SK-N-SH (cell line): Measurements from ENCODE around the gene CALCOCO1. TPM values are rescaled to one million over a fixed set of nuclear protein-coding genes. Genes with fewer than 3 reads are reported as not detected.

Experiments used
- CTCF ChIA-PET: fragments of 300-600, 350-600 bp; formaldehyde crosslinking; extraction: SDS; loops from one replicate; lab custom pipeline; 2021; lab: Yijun Ruan, JAX
- POLR2A ChIA-PET: fragments of 350-600 bp; sonication (Branson Sonifier 250); formaldehyde crosslinking; extraction: SDS; loops from one replicate; lab custom pipeline; 2020; ENCODE audit warnings: antibody characterized with exemption, inconsistent platforms; lab: Yijun Ruan, JAX
- DNase-seq: peaks from one replicate; pipeline ENCODE4 v3.0.0; 2012
- H2AFZ ChIP-seq: fragments of 200-600 bp; sonication (generic); 2 replicates; pipeline ENCODE4 v1.8.1; 2016; ENCODE audit warnings: antibody characterized with exemption, mild to moderate bottlenecking, low read depth
- H3F3A ChIP-seq: fragments of 200-600 bp; sonication (generic); replicated peaks from 2 replicates; pipeline ENCODE3; 2016; ENCODE audit warnings: antibody characterized with exemption, mild to moderate bottlenecking; ENCODE audit not compliant: insufficient read depth
- H3K27ac ChIP-seq, 2 experiments: fragments of 200-500 bp in 1 of 2; fragments of 200-600 bp in 1 of 2; sonication (Bioruptor generic) in 1 of 2; sonication (generic), shearing (Covaris generic) in 1 of 2; 2 replicates each; pipeline versions ENCODE4 v1.5.1 to v1.6.1; 2014 to 2016; ENCODE audit warnings: low read depth in 2 of 2, inconsistent platforms in 1 of 2, low read length in 1 of 2, mild to moderate bottlenecking in 1 of 2, mixed read lengths in 1 of 2
- H3K27me3 ChIP-seq: fragments of 200-600 bp; sonication (generic), shearing (Covaris generic); 2 replicates; pipeline ENCODE4 v1.6.1; 2016; ENCODE audit warnings: mixed run types; ENCODE audit not compliant: insufficient read depth
- H3K36me3 ChIP-seq, 2 experiments: fragments of 200-500 bp in 1 of 2; fragments of 200-600 bp in 1 of 2; sonication (Bioruptor generic) in 1 of 2; sonication (generic) in 1 of 2; replicated peaks in 1 of 2; 2 replicates each; pipeline versions ENCODE3 to v1.5.1; 2014 to 2016; ENCODE audit warnings: low read length in 1 of 2, mild to moderate bottlenecking in 1 of 2; ENCODE audit not compliant: insufficient read depth in 2 of 2, control insufficient read depth in 1 of 2
- H3K4me1 ChIP-seq, 2 experiments: fragments of 200-500 bp in 1 of 2; fragments of 200-600 bp in 1 of 2; sonication (Bioruptor generic) in 1 of 2; sonication (generic), shearing (Covaris generic) in 1 of 2; 2 replicates each; pipeline versions ENCODE4 v1.5.1 to v1.6.1; 2014 to 2016; ENCODE audit warnings: low read depth in 1 of 2, low read length in 1 of 2, mixed run types in 1 of 2; ENCODE audit not compliant: insufficient read depth in 2 of 2, control insufficient read depth in 1 of 2
- H3K4me2 ChIP-seq: fragments of 200-600 bp; sonication (generic), shearing (Covaris generic); 2 replicates; pipeline ENCODE4 v1.6.1; 2017; ENCODE audit warnings: mixed run types
- H3K4me3 ChIP-seq, 2 experiments: fragments of 200-500 bp in 1 of 2; fragments of 200-600 bp in 1 of 2; sonication (Bioruptor generic) in 1 of 2; sonication (generic), shearing (Covaris generic) in 1 of 2; 2 replicates each; pipeline versions ENCODE4 v1.5.1 to v1.8.1; 2014 to 2016; ENCODE audit warnings: low read depth in 2 of 2, inconsistent platforms in 1 of 2, low read length in 1 of 2, mild to moderate bottlenecking in 1 of 2, mixed read lengths in 1 of 2, moderate library complexity in 1 of 2
- H3K79me2 ChIP-seq: fragments of 200-600 bp; sonication (generic); 2 replicates; pipeline ENCODE4 v1.8.1; 2017; ENCODE audit warnings: mild to moderate bottlenecking; ENCODE audit not compliant: insufficient read depth
- H3K9ac ChIP-seq: fragments of 200-600 bp; sonication (generic); 2 replicates; pipeline ENCODE4 v1.6.1; 2017; ENCODE audit warnings: mixed run types
- H3K9me2 ChIP-seq: fragments of 200-600 bp; sonication (generic); 2 replicates; pipeline ENCODE4 v1.6.1; 2017; ENCODE audit warnings: mixed run types
- H3K9me3 ChIP-seq: fragments of 200-600 bp; sonication (generic); 2 replicates; pipeline ENCODE4 v1.6.1; 2017; ENCODE audit warnings: mixed run types, mild to moderate bottlenecking, moderate library complexity
- H4K20me1 ChIP-seq: fragments of 200-600 bp; sonication (generic); 2 replicates; pipeline ENCODE4 v1.6.1; 2017; ENCODE audit warnings: mild to moderate bottlenecking, mixed run types; ENCODE audit not compliant: insufficient read depth
- ELF1 ChIP-seq: IDR thresholded peaks from 2 replicates; pipeline ENCODE4 v1.4.0; 2012
- EZH2phosphoT487 ChIP-seq: fragments of 200-600 bp; sonication (generic); IDR thresholded peaks from 2 replicates; pipeline ENCODE4 v1.6.1; 2017; ENCODE audit warnings: low read depth, mixed run types, mild to moderate bottlenecking, antibody characterized with exemption, moderate library complexity, borderline replicate concordance
- FOSL2 ChIP-seq: IDR thresholded peaks from 2 replicates; pipeline ENCODE4 v1.4.0; 2012; ENCODE audit warnings: low read depth, mild to moderate bottlenecking, moderate library complexity, borderline replicate concordance
- FOXM1 ChIP-seq: IDR thresholded peaks from 2 replicates; pipeline ENCODE4 v1.4.0; 2012; ENCODE audit warnings: low read depth, mild to moderate bottlenecking
- GABPA ChIP-seq: IDR thresholded peaks from 2 replicates; pipeline ENCODE4 v1.4.0; 2012; ENCODE audit warnings: low read depth, mild to moderate bottlenecking
- GATA2 ChIP-seq: sonication (generic); formaldehyde crosslinking; IDR thresholded peaks from 2 replicates; pipeline ENCODE4 v1.5.0; 2020; ENCODE audit warnings: mild to moderate bottlenecking, missing genetic modification reagents
- JUND ChIP-seq: IDR thresholded peaks from 2 replicates; pipeline ENCODE4 v1.4.0; 2012
- MEF2A ChIP-seq: IDR thresholded peaks from 2 replicates; pipeline ENCODE4 v1.4.0; 2012; ENCODE audit warnings: low read depth, borderline replicate concordance
- MXI1 ChIP-seq: IDR thresholded peaks from 2 replicates; pipeline ENCODE4 v1.6.1; 2012; ENCODE audit warnings: mild to moderate bottlenecking, low read depth, low read length, improper control_type of control experiment
- NFIC ChIP-seq: IDR thresholded peaks from 2 replicates; pipeline ENCODE4 v1.4.0; 2012; ENCODE audit warnings: borderline replicate concordance
- NRF1 ChIP-seq: IDR thresholded peaks from 2 replicates; pipeline ENCODE4 v1.6.1; 2012; ENCODE audit warnings: low read depth, mild to moderate bottlenecking, low read length
- POLR2AphosphoS5 ChIP-seq: IDR thresholded peaks from 2 replicates; pipeline ENCODE4 v1.6.1; 2012; ENCODE audit warnings: low read depth, low read length
- RAD21 ChIP-seq: IDR thresholded peaks from 2 replicates; pipeline ENCODE4 v1.6.1; 2012; ENCODE audit warnings: mild to moderate bottlenecking, low read length
- SMC3 ChIP-seq: IDR thresholded peaks from 2 replicates; pipeline ENCODE4 v1.6.1; 2012; ENCODE audit warnings: low read depth, low read length, improper control_type of control experiment
- TAF1 ChIP-seq: IDR thresholded peaks from 2 replicates; pipeline ENCODE4 v1.6.1; 2012; ENCODE audit warnings: low read depth, mild to moderate bottlenecking, low read length, moderate library complexity, borderline replicate concordance
- TEAD4 ChIP-seq: IDR thresholded peaks from 2 replicates; pipeline ENCODE4 v1.4.0; 2012; ENCODE audit warnings: mild to moderate bottlenecking, borderline replicate concordance; ENCODE audit not compliant: insufficient read depth
- YY1 ChIP-seq: IDR thresholded peaks from 2 replicates; pipeline ENCODE4 v1.4.0; 2012; ENCODE audit warnings: low read depth, mild to moderate bottlenecking
- WGBS: methylation state at CpG from one replicate; pipeline ENCODE4 v1.1.6; 2017; ENCODE audit warnings: low lambda C conversion rate; 5-methylcytosine and 5-hydroxymethylcytosine counted together
- polyA plus RNA-seq, 3 experiments: library from polyadenylated mRNA; depleted of rRNA; stranded (reverse); fragments of >200 nt; gene quantifications; 2 replicates each; pipeline ENCODE4 v1.2.3, GENCODE V29; 2012
- TF ChIP-seq, protein P1 (sequence below): fragments of 150-350 bp; IDR thresholded peaks from 2 replicates; pipeline ENCODE4 v1.6.1; 2017; ENCODE audit warnings: antibody characterized with exemption, low read length, low read depth, borderline replicate concordance
- TF ChIP-seq, protein P2 (sequence below): IDR thresholded peaks from 2 replicates; pipeline ENCODE4 v1.6.1; 2012; ENCODE audit warnings: mild to moderate bottlenecking, low read depth, low read length, moderate library complexity
- TF ChIP-seq, protein P3 (sequence below): IDR thresholded peaks from 2 replicates; pipeline ENCODE4 v1.4.0; 2012; ENCODE audit warnings: low read depth
- TF ChIP-seq, protein P4 (sequence below): IDR thresholded peaks from 2 replicates; pipeline ENCODE4 v1.4.0; 2012; ENCODE audit warnings: low read depth, borderline replicate concordance

The CALCOCO1 gene
- polyA plus RNA-seq, 1 of the 3 experiments (the other 2 are of a cell fraction), result 72.1 TPM

DNA sequence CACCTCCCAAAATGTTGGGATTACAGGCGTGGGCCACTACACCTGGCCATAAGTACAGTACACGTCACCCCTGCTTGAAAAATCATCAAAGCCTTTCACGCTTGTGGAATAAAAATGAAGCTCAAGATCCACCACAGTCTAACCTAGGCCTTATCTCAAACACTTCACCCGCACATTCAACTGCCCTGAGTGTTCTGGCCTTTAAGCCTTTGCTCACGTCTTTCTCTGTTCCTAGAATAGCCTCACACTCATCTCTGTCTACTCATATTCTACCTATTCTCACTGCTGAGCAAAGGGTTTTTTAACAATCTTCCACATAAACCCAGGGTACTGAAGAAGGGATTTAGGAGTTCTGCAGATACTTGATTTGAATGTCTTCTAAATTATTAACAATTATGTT lies 9.9 kb downstream of the CALCOCO1 start:
- H3K36me3 ChIP-seq, result peaks cover 16 to 45% of the 10 kb centered on the region in 2 experiments
- H2AFZ ChIP-seq, result no peak overlapping the region
- ChIA-PET CTCF (interaction anchor here (0.9 to 5.3 kb wide), 6 partner anchors 10 to 29 kb away, joined by 3 to 37 read pairs (median 8); no protein-coding TSS in a partner anchor), POLR2A (no interaction called here)
- H3K79me2 ChIP-seq, result no peaks in the 10 kb centered on the region
- DNase-seq, result no peak
- no peaks in the 10 kb centered on the region for H3K9me3 ChIP-seq
- no peak overlapping the region for H3K9ac ChIP-seq
- no peak for TF ChIP-seq FOSL2
- no peak for TF ChIP-seq TAF1
- TF ChIP-seq MEF2A, result no peak
- TF ChIP-seq NRF1, result no peak
- TF ChIP-seq GABPA, result no peak
- TF ChIP-seq YY1, result no peak
- TF ChIP-seq EZH2phosphoT487, result no peak
- TF ChIP-seq, protein P1, sequence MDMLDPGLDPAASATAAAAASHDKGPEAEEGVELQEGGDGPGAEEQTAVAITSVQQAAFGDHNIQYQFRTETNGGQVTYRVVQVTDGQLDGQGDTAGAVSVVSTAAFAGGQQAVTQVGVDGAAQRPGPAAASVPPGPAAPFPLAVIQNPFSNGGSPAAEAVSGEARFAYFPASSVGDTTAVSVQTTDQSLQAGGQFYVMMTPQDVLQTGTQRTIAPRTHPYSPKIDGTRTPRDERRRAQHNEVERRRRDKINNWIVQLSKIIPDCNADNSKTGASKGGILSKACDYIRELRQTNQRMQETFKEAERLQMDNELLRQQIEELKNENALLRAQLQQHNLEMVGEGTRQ, result no peak
- TF ChIP-seq NFIC, result no peak
- no peaks in the 10 kb centered on the region for H4K20me1 ChIP-seq
- WGBS, result 90% methylated on average over 5 of the region's 5 CpGs
- no peaks in the 10 kb centered on the region for H3K9me2 ChIP-seq
- H3F3A ChIP-seq, result no peaks in the 10 kb centered on the region
- no peak overlapping the region for H3K4me3 ChIP-seq
- H3K4me1 ChIP-seq, result no peaks in the 10 kb centered on the region
- no peak overlapping the region for H3K27ac ChIP-seq
- no peak overlapping the region for H3K4me2 ChIP-seq
- H3K27me3 ChIP-seq, result no peaks in the 10 kb centered on the region

DNA sequence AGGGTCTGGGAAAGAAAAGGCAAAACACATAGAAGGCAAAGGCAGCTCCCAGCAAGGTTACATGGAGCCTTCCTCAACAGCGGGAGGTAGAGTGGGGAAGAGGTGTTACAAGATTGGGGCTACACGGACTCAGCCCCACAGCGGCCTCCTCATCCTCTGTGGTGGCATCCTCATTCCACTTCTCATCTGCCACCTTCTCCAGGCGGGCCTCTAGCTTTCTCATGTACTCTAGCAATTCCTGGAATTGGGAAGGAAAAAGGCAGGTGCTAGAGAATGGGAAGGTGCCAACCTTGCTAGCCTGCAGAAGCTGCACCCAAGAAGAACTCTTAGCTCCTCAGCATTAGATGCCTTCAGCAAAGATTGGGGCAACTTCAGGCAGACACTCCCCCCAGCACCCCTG lies 13.2 kb downstream of the CALCOCO1 start:
- Histone ChIP-seq H3K9me2 (no peaks in the 10 kb centered on the region), H3K9ac (no peak overlapping the region), H3K4me2 (no peak overlapping the region), H2AFZ (no peak overlapping the region), H3K79me2 (no peaks in the 10 kb centered on the region), H3F3A (no peaks in the 10 kb centered on the region), H3K27me3 (peaks cover 2% of the 10 kb centered on the region), H4K20me1 (no peaks in the 10 kb centered on the region), H3K27ac (no peak overlapping the region), H3K36me3 (peaks cover 5 to 19% of the 10 kb centered on the region in 2 experiments), H3K4me3 (no peak overlapping the region), H3K4me1 (no peaks in the 10 kb centered on the region), H3K9me3 (no peaks in the 10 kb centered on the region)
- POLR2A ChIA-PET, result no interaction called here
- DNase-seq, result no peak
- CTCF ChIA-PET, result interaction anchor here (0.7 to 5.3 kb wide), 8 partner anchors 12 to 500 kb away, joined by 3 to 37 read pairs (median 4); no protein-coding TSS in a partner anchor
- 84% methylated on average over 4 of the region's 4 CpGs for WGBS
- TF ChIP-seq, protein P1, result no peak
- TF ChIP-seq FOXM1 (no peak), ELF1 (no peak), RAD21 (no peak), EZH2phosphoT487 (no peak), TAF1 (no peak), SMC3 (no peak), JUND (no peak), POLR2AphosphoS5 (no peak), GATA2 (CRISPR knock-in tag) (no peak), MXI1 (no peak), GABPA (no peak), TEAD4 (no peak)
- TF ChIP-seq, protein P2, sequence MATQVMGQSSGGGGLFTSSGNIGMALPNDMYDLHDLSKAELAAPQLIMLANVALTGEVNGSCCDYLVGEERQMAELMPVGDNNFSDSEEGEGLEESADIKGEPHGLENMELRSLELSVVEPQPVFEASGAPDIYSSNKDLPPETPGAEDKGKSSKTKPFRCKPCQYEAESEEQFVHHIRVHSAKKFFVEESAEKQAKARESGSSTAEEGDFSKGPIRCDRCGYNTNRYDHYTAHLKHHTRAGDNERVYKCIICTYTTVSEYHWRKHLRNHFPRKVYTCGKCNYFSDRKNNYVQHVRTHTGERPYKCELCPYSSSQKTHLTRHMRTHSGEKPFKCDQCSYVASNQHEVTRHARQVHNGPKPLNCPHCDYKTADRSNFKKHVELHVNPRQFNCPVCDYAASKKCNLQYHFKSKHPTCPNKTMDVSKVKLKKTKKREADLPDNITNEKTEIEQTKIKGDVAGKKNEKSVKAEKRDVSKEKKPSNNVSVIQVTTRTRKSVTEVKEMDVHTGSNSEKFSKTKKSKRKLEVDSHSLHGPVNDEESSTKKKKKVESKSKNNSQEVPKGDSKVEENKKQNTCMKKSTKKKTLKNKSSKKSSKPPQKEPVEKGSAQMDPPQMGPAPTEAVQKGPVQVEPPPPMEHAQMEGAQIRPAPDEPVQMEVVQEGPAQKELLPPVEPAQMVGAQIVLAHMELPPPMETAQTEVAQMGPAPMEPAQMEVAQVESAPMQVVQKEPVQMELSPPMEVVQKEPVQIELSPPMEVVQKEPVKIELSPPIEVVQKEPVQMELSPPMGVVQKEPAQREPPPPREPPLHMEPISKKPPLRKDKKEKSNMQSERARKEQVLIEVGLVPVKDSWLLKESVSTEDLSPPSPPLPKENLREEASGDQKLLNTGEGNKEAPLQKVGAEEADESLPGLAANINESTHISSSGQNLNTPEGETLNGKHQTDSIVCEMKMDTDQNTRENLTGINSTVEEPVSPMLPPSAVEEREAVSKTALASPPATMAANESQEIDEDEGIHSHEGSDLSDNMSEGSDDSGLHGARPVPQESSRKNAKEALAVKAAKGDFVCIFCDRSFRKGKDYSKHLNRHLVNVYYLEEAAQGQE, result no peak
- TF ChIP-seq, protein P3, sequence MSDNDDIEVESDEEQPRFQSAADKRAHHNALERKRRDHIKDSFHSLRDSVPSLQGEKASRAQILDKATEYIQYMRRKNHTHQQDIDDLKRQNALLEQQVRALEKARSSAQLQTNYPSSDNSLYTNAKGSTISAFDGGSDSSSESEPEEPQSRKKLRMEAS, result no peak
- TF ChIP-seq, protein P4, sequence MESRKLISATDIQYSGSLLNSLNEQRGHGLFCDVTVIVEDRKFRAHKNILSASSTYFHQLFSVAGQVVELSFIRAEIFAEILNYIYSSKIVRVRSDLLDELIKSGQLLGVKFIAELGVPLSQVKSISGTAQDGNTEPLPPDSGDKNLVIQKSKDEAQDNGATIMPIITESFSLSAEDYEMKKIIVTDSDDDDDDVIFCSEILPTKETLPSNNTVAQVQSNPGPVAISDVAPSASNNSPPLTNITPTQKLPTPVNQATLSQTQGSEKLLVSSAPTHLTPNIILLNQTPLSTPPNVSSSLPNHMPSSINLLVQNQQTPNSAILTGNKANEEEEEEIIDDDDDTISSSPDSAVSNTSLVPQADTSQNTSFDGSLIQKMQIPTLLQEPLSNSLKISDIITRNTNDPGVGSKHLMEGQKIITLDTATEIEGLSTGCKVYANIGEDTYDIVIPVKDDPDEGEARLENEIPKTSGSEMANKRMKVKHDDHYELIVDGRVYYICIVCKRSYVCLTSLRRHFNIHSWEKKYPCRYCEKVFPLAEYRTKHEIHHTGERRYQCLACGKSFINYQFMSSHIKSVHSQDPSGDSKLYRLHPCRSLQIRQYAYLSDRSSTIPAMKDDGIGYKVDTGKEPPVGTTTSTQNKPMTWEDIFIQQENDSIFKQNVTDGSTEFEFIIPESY, result no peak
